ENCODE measurements around the gene ACOX1. TPM values are rescaled to one million over a fixed set of nuclear protein-coding genes. Genes with fewer than 3 reads are reported as not detected.

Gene ACOX1
- total and polyA plus RNA-seq, 2 of the 13 experiments (the other 11 are each of a cell fraction or from before 2014, with no cell fraction given) = 86.4 to 120 TPM

- TF ChIP-seq ZNF407 (CRISPR knock-in tag; IDR thresholded peaks at IDR 0.05; ENCODE audit: not compliant biosample characterization) (peak; percentile 21), ZNF232 (CRISPR knock-in tag; IDR thresholded peaks at IDR 0.05; ENCODE audit: borderline replicate concordance) (0 out of 2 replicates have a peak, but pooled peaks have one; percentile 7), SP1 (IDR thresholded peaks at IDR 0.05) (no peak), SP1 (CRISPR knock-in tag; IDR thresholded peaks at IDR 0.05) (no peak), AGO2 (optimal IDR thresholded peaks at IDR 0.05; ENCODE audit: low read depth, low read length) (peak; percentile 17), STAT6 (CRISPR knock-in tag; IDR thresholded peaks at IDR 0.05; ENCODE audit: borderline replicate concordance) (no peak), FOXO1 (CRISPR knock-in tag; IDR thresholded peaks at IDR 0.05) (0 out of 2 replicates have a peak, but pooled peaks have one; percentile 2), SALL2 (CRISPR knock-in tag; IDR thresholded peaks at IDR 0.05) (0 out of 2 replicates have a peak, but pooled peaks have one; percentile 44)
These were observed 85.5 kb downstream of the ACOX1 start (continued) for GRCh38 chr17:75893305-75894048.
